Activated T-helper 2 cell treated with anti-CD3 and anti-CD28 coated beads, Interferon-gamma antibody, Interleukin-2, Interleukin-4, amounts not matched to agents 10 μg/mL and 5 μg/mL and 100 μg/mL, durations not matched to agents 14 hours and 24 hours and 36 hours (primary cell): Measurements from ENCODE around the gene DLG2. TPM values are rescaled to one million over a fixed set of nuclear protein-coding genes. Genes with fewer than 3 reads are reported as not detected.

Experiments
- DNase-seq: peaks from one replicate; pipeline ENCODE4 v3.0.0; 2021; ENCODE audit warnings: low spot score
- H3K27ac Mint-ChIP-seq: one replicate; pipeline ENCODE4 v1.8.0; 2021; ENCODE audit warnings: mixed read lengths
- H3K27me3 Mint-ChIP-seq: one replicate; pipeline ENCODE4 v1.8.0; 2021; ENCODE audit warnings: low read depth, mixed read lengths
- H3K36me3 Mint-ChIP-seq: one replicate; pipeline ENCODE4 v1.8.0; 2021; ENCODE audit warnings: low read depth, mixed read lengths
- H3K4me1 Mint-ChIP-seq: one replicate; pipeline ENCODE4 v1.8.0; 2021; ENCODE audit warnings: low read depth, mixed read lengths
- H3K4me3 Mint-ChIP-seq: one replicate; pipeline ENCODE4 v1.8.0; 2021; ENCODE audit warnings: low read depth, mild to moderate bottlenecking, moderate library complexity, mixed read lengths
- H3K9me3 Mint-ChIP-seq: one replicate; pipeline ENCODE4 v1.8.0; 2021; ENCODE audit warnings: mixed read lengths
- intact Hi-C: fragments of 100-400 bp; cut with micrococcal nuclease; formaldehyde crosslinking; loops from one replicate; pipeline ENCODE4 v1.15.1; 2023
- total RNA-seq: library from RNA; stranded (reverse); gene quantifications from 2 replicates; pipeline ENCODE4 v1.2.3, GENCODE V29; 2022

The DLG2 gene
- total RNA-seq, 1 donor from 2014 or later: 1.8 TPM

GRCh38 chr11:83970061-83970671, 1657.0 kb downstream of the DLG2 start:
- Mint-ChIP-seq H3K27ac (no peak overlapping the region), H3K9me3 (no peaks in the 10 kb centered on the region), H3K27me3 (no peaks in the 10 kb centered on the region), H3K36me3 (no peaks in the 10 kb centered on the region), H3K4me1 (no peaks in the 10 kb centered on the region), H3K4me3 (no peak overlapping the region)
- DNase-seq: no peak
- intact Hi-C loops: no loop called here

- Mint-ChIP-seq H3K4me1 (no peaks in the 10 kb centered on the region), H3K36me3 (no peaks in the 10 kb centered on the region), H3K27me3 (no peaks in the 10 kb centered on the region), H3K27ac (no peak overlapping the region), H3K9me3 (no peaks in the 10 kb centered on the region), H3K4me3 (no peak overlapping the region)
- intact Hi-C loops: no loop called here
- no peak for DNase-seq
Observed at GRCh38 chr11:83957038-83957900, 1669.9 kb downstream of the DLG2 start.

GRCh38 chr11:83956119-83956697, 1670.9 kb downstream of the DLG2 start:
- Mint-ChIP-seq H3K36me3 (no peaks in the 10 kb centered on the region), H3K9me3 (no peaks in the 10 kb centered on the region), H3K27me3 (no peaks in the 10 kb centered on the region), H3K27ac (no peak overlapping the region), H3K4me3 (no peak overlapping the region), H3K4me1 (no peaks in the 10 kb centered on the region)
- intact Hi-C loops: no loop called here
- DNase-seq: no peak

- DNase-seq: no peak
- Mint-ChIP-seq H3K9me3 (no peaks in the 10 kb centered on the region), H3K27ac (no peak overlapping the region), H3K27me3 (no peaks in the 10 kb centered on the region), H3K4me3 (no peak overlapping the region), H3K36me3 (no peaks in the 10 kb centered on the region), H3K4me1 (no peaks in the 10 kb centered on the region)
- intact Hi-C loops: no loop called here
Observed at GRCh38 chr11:83954780-83955179, 1672.4 kb downstream of the DLG2 start.

GRCh38 chr11:83951521-83951920, 1675.6 kb downstream of the DLG2 start:
- Mint-ChIP-seq H3K4me1 (no peaks in the 10 kb centered on the region), H3K4me3 (no peak overlapping the region), H3K9me3 (no peaks in the 10 kb centered on the region), H3K36me3 (no peaks in the 10 kb centered on the region), H3K27me3 (no peaks in the 10 kb centered on the region), H3K27ac (no peak overlapping the region)
- intact Hi-C loops: no loop called here
- DNase-seq: no peak

- Mint-ChIP-seq H3K9me3 (peaks cover 12% of the 10 kb centered on the region), H3K4me3 (no peak overlapping the region), H3K27ac (no peak overlapping the region), H3K27me3 (no peaks in the 10 kb centered on the region), H3K36me3 (no peaks in the 10 kb centered on the region), H3K4me1 (no peaks in the 10 kb centered on the region)
- no peak for DNase-seq
- intact Hi-C loops: no loop called here
Observed at GRCh38 chr11:83948200-83948599, 1678.9 kb downstream of the DLG2 start.

- Mint-ChIP-seq H3K27ac (no peak overlapping the region), H3K27me3 (no peaks in the 10 kb centered on the region), H3K4me3 (no peak overlapping the region), H3K4me1 (no peaks in the 10 kb centered on the region), H3K9me3 (peaks cover 12% of the 10 kb centered on the region), H3K36me3 (no peaks in the 10 kb centered on the region)
- no peak for DNase-seq
- intact Hi-C loops: no loop called here
Observed at GRCh38 chr11:83945976-83946375, 1681.2 kb downstream of the DLG2 start.

- Mint-ChIP-seq H3K4me1 (no peaks in the 10 kb centered on the region), H3K36me3 (no peaks in the 10 kb centered on the region), H3K9me3 (peaks cover 12% of the 10 kb centered on the region), H3K27me3 (no peaks in the 10 kb centered on the region), H3K27ac (no peak overlapping the region), H3K4me3 (no peak overlapping the region)
- no peak for DNase-seq
- intact Hi-C loops: no loop called here
Observed at GRCh38 chr11:83941050-83941449, 1686.1 kb downstream of the DLG2 start.

GRCh38 chr11:83938148-83938547, 1689.0 kb downstream of the DLG2 start:
- intact Hi-C loops: no loop called here

GRCh38 chr11:83933008-83933407, 1694.1 kb downstream of the DLG2 start:
- no peak for DNase-seq
- intact Hi-C loops: no loop called here
- H3K4me3 Mint-ChIP-seq: no peak overlapping the region
- H3K4me1 Mint-ChIP-seq: no peaks in the 10 kb centered on the region
- no peaks in the 10 kb centered on the region for H3K9me3 Mint-ChIP-seq
- no peaks in the 10 kb centered on the region for H3K36me3 Mint-ChIP-seq
- H3K27me3 Mint-ChIP-seq: no peaks in the 10 kb centered on the region
- H3K27ac Mint-ChIP-seq: no peak overlapping the region

More at GRCh38 chr11:83938148-83938547, 1689.0 kb downstream of the DLG2 start:
- no peaks in the 10 kb centered on the region for H3K36me3 Mint-ChIP-seq
- H3K27ac Mint-ChIP-seq: no peak overlapping the region
- no peaks in the 10 kb centered on the region for H3K27me3 Mint-ChIP-seq
- H3K9me3 Mint-ChIP-seq: no peaks in the 10 kb centered on the region
- no peak overlapping the region for H3K4me3 Mint-ChIP-seq
- no peak for DNase-seq
- no peaks in the 10 kb centered on the region for H3K4me1 Mint-ChIP-seq

GRCh38 chr11:83927422-83927821, 1699.7 kb downstream of the DLG2 start:
- intact Hi-C loops: no loop called here
- H3K27ac Mint-ChIP-seq: no peak overlapping the region

GRCh38 chr11:83924795-83925542, 1702.2 kb downstream of the DLG2 start:
- no peak for DNase-seq
- Mint-ChIP-seq H3K36me3 (no peaks in the 10 kb centered on the region), H3K4me1 (no peaks in the 10 kb centered on the region), H3K9me3 (no peaks in the 10 kb centered on the region), H3K4me3 (no peak overlapping the region), H3K27ac (no peak overlapping the region), H3K27me3 (no peaks in the 10 kb centered on the region)
- intact Hi-C loops: no loop called here

More at GRCh38 chr11:83927422-83927821, 1699.7 kb downstream of the DLG2 start:
- H3K4me3 Mint-ChIP-seq: no peak overlapping the region
- no peaks in the 10 kb centered on the region for H3K36me3 Mint-ChIP-seq
- no peaks in the 10 kb centered on the region for H3K4me1 Mint-ChIP-seq
- H3K27me3 Mint-ChIP-seq: no peaks in the 10 kb centered on the region
- no peak for DNase-seq
- no peaks in the 10 kb centered on the region for H3K9me3 Mint-ChIP-seq
